ENCODE results near the gene RGPD6.
"Not testable (repeated sequence)": the region's sequence is repeated elsewhere in the genome, so short reads cannot be mapped to it uniquely, and the experiment has no call there.

- not testable (repeated sequence) for TF ChIP-seq POLR2A, CTCF (IDR thresholded peaks at IDR 0.05)
Measured at GRCh38 chr2:110610613-110611250, 33.7 kb upstream of the RGPD6 start.

Data from ovary (tissue), 3 donors.